ENCODE results near the gene ZBTB20.

- TF ChIP-seq CTCF (conservative IDR thresholded peaks at IDR 0.05; ENCODE audit: low read depth, low read length) (no peak), EZH2 (IDR thresholded peaks at IDR 0.05; ENCODE audit: low read length, unreplicated experiment) (no peak), EZH2phosphoT487 (IDR thresholded peaks at IDR 0.05; ENCODE audit: borderline replicate concordance, low read length) (no peak)
Observed at GRCh38 chr3:115156046-115156654, 9.1 kb upstream of the ZBTB20 start.

All from PC-3 (cell line).